Midbrain (tissue), 1 donor: ENCODE results near the gene ERGIC1.
"Not testable (repeated sequence)": the region's sequence is repeated elsewhere in the genome, so short reads cannot be mapped to it uniquely, and the experiment has no call there.

Source experiments
- DNase-seq: peaks from one replicate; lab custom pipeline; 2025; lab: John Stamatoyannopoulos, UW

Gene ERGIC1

DNA sequence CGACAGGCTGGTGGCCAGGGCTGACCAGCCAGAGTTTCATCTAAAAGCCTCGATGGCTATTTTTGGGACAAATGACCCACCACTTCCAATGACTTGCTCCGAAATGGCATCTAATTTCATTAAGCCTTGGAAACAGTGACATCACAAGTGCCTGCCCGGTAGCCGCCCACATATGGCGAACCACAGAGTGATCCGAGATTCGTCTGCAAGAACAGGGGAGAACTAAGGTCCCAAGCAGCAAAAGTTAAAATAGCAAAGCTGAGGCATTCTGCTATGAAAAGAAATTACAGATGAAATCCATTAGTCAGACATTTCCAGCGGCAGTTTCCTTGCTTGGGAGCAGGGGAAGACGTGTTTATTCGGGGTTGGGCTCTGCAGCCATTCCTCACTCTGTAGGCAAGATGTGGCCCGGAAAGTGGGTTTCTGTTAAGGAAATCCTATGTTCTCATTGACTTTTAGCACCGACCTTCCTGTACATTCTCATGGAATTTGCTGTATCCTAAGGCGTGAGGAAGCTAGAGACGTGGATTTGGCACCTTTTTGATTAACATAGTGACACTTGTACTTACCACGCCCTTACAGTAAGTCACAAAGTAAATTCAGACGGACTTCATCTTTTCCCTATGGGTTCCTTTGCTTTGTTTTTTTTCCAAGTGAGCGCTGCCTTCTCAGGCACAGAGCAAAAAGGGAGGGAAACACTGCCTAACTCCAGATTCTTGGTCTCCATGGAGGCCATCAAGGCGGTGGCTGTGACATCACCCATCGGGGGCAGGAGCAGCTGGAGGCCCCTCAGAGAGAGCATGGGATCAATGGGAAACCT lies 45.1 kb downstream of the ERGIC1 start:
- no peak for DNase-seq

DNA sequence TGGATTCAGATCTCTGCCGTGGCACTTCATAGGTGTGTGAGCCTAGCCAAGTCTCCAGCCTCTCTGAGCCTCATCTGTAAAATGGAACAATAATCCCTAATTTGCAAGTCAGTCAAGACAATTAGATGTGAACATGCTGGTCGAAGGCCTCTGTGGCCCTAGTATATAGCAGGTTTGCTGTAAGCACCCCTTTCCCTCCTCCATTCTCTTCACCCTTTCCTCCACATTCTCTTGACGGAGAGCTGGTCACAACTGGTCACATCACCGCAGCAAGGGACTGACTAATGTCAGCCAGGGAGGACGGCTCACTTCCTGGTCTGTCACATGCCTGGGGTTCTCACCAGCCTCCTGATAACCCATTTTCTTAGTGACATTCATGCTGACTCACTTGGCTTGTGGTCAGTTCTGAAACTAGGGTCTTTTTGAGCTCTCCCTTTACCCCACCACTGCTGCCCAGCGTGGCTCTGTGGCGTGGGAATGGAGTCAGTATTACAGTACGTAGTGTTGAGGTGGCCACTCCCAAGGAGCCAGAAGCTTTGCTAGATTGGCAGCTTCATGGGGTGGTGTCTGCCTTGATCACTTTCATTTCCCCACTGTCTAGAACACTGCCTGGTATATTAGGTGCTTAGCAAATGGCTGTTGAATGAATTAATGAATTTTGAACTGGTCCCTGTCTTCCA lies 47.8 kb downstream of the ERGIC1 start:
- no peak for DNase-seq

DNA sequence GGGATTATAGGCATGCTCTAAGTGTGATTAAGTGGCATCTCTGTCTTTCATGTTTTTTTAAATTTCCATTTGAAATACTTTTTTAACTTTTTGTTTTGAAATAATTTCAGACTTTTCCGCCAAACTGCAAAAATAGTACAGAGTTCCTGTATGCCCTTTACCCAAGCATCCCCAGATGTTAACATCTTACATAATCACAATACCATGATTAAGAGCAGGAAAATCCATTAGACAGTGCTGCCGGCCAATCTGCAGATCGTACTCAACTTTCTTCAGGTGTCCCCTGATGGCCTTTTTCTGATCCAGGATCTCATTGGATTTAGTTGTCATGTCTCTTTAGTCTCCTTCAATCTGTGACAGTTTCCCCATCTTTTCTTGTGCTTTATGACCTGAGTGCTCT lies 49.0 kb downstream of the ERGIC1 start:
- no peak for DNase-seq

DNA sequence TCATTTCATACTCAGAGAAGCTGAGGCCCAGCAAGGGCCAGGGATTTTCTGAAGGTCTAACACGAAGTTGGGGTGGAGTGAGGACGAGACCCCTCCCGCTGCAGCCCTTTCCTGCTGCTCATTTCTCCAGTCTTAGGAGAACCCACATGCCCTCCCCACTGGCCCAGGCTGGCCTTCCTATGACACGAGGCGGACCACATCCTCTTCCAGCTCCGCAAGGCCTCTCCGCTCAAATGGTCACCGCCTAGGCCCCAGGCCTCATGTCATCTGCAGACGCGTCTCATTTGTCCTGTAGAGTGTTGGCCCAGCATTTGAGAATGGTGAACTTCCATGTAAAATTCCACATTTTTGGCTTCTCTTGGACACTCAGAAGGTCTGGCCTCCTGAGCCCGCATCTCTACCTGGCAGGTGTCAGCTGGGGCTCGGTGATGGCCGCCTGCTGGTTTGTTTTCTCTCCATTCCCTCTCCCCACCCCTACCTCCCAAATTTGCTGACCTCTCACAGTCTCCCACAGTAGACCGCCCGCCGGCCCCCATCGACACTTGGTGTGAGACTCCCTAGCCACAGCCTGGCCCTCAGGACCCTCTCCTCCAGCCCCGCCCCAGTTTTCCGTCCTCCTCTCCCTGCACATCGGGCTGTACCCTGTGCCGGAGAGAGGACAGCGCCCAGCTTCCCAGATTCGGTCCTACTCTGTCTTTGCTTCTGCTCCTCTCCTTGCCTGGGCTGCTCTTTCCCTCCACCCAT lies 51.7 kb downstream of the ERGIC1 start:
- peak; percentile 28 for DNase-seq

DNA sequence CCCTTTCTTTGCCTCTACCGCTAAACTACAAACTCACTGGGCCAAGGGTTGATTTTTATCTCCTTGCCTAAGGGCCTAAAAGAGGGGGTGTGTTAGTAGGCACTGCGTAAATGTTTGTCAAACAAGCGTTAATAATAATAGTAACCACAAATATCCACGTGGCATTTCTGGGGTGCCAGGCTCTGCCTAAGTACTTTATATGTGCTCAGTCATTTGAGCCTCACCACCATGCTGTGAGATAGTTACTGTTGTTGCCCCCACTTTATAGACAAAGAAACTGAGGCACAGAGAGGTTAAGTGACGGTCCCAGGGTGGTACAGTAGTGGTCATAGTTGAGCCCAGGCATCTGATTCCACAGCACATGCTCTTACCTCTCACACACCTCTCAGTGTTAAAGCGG lies 52.4 kb downstream of the ERGIC1 start:
- no peak for DNase-seq

DNA sequence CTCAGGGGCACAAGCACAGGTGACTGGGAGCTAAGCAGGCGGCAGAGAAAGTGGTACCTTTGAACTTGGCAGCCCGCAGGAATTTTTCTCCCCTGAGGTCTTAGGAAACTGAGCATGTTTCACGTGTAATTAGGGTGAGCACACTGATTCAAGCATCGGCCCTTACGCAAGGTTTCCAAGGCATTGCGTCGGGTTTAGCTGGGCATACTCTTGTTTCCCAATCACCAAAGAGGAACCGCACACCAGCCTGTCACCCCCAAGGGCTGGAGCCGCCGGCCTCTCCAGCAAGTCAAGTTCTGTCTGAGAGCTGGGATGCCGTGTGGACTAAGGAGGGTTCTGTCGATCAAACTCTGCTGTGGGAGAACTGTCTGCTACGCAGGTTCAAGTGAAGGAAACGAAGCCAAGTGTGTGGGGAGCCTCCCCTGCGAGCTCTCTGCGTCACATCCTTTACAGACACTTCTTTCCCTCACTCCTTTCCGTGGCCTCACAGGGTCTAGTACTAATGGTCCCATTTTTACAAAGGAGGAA lies 53.0 kb downstream of the ERGIC1 start:
- DNase-seq = peak; percentile 51

DNA sequence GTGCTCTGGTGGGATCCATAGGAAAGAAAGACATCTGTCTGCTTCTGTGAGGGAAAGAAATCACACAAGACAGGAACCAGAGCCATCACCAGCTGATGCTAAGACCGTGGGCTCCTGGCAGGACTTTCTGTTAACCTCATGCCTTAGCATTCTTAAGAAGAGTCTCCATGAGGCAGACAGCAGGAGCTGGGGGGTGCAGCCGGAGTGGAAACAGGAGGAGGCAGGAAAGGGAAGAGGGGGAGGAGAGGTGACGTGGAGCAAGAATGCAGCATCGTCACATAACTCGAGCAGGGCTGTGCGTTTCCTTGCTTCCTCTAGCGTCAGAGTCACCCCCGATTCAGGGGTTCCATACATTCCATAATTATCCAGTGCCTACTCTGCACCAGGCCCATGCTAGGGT lies 53.6 kb downstream of the ERGIC1 start:
- DNase-seq = no peak

DNA sequence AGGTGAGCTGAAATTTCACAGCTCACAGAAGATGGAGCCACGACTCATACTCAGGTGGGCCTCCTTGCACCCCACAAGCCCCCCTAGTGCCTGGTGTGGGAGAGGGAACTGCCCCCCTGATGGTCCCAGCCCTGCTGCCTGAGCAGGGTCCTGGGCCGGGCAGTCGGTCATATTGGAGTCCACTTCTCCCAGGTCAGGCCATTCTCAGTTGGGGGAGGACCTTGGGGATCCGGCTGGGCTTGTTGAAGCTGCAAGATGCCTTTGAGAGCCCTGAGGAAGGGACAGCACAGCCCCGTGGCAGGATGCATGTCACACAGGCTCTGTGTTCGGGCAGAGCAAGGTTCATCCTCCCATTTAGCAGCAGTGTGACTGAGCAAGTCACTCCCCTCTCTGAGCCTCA lies 56.6 kb downstream of the ERGIC1 start:
- no peak for DNase-seq

DNA sequence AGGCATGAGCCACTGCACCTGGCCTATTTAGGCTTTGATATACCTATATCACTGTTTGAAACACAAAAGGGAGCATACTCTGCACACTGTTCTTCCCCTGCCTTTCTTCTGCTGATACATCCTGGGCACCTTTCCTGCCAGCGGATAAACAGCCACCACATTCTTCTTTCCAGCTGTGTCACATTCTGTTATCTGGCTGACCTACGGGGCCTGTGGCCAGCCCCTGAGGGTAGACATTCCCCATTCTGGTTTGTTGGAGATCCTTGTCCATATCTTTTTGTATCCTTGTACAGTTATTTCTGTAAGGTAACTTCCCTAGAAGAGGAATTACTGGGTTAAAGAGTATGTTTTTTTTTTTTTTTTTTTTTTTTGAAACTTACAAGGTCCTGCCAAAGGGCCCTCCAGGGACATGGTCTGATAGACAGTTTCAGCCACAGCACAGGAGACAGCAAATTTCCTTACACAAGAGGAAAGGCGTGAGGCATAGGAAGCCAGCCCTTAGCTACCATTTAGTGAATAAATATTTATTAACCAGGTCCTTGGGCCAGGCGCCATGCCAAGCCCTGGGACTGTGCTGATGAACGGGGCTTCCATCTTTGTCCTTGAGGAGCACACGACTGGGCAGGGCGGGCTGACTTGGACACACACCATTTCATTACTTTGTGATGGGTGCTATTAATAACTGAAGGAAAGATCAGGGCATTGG lies 57.8 kb downstream of the ERGIC1 start:
- DNase-seq = no peak

DNA sequence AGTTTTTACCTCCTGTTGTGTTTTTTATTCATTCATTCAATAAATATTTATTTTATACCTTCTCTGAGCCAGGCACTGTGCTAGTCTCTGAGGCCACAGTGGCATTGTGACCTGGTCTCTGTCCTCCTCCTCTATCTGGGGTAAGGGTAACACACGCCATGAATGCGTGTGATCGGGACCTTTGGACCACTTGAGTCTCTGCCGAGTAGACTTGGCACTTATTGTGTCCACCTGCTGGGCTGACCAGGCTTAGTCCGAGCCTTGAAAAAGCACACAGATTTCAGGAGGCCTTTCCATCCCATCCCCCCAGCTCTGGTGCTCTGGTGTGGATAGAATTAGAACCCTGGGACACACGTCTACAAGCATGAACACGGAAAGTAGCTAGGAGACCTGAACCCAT lies 58.7 kb downstream of the ERGIC1 start:
- DNase-seq = no peak

DNA sequence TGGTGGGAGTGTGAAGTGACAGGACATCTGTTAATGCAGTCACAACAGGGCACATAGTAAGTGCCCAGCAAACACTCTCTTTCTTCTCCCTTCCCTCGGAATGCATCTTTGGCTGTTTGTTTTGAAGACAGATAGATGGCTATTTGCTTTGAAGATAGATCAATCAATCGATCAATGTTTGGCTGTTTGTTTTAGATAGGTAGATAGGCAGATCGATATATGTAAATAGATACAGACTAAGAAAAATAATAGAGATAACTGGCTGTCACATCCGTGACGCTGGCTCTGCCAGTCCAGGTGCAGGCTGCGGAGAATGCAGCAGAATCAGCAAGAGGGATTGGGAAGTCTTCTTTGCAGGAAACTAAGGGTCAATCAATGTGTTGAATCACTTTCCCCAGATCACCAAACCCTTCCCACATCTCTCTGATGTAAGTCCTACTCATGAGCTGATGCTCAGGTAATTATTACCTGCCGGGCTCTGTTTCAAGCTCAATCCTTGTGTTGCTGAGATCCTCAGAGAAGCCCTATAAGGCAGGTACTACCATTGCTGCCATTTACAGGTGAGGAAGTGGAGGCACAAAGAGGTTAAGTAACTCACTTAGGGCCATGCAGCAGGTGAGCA lies 60.8 kb downstream of the ERGIC1 start:
- no peak for DNase-seq

DNA sequence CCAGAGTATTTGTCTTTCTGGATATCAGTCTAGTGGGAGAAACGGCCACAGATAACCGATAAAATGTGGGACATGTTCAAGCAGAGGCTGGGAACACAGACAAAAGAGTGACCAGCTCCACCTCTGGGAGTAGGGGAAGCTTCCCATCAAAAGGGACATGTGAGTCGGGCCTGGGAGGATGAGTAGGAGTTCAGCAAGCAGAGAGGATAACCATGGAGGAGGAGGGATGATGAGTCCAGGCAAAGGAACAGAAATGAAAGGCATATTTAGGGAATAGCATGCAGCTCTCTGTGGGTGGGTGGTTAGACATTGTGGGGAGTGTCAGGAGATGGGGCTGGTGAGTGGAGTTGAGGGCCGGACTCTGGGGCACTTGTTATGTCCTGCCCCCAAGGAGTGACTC lies 61.5 kb downstream of the ERGIC1 start:
- DNase-seq = no peak

DNA sequence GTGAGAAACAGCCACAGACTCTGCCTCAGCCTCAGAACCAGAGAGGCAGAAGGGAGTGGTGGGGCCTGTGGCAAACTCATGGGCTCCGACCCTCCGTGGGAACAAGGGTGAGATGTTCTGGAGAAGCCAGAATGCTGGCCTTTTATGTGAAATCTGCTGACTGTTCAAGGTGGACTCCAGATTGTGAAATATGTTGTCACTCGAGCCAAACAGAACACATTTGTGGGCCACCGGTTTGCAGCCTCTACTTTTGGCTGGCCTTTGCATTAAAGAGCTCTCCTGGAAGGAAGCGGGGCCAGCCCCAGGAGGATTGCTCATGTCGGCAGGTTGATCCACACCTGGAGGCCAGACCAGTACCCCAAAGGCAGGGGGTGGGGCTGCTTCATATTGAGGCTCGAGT lies 62.4 kb downstream of the ERGIC1 start:
- DNase-seq = no peak

DNA sequence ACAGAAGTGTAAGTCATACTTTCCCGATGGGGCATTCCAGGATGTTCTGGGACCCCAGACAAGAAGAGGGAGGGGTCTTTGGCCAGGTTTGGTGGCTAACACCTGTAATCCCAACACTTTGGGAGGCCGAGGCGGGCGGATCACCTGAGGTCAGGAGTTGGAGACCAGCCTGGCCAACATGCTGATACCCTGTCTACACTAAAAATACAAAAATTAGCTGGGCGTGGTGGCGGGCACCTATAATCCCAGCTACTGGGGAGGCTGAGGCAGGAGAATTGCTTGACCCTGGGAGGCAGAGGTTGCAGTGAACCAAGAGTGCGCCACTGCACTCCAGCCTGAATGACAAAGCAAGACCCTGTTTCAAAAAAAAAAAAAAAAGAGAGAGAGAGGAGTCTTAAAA lies 63.0 kb downstream of the ERGIC1 start:
- DNase-seq = not testable (repeated sequence)

DNA sequence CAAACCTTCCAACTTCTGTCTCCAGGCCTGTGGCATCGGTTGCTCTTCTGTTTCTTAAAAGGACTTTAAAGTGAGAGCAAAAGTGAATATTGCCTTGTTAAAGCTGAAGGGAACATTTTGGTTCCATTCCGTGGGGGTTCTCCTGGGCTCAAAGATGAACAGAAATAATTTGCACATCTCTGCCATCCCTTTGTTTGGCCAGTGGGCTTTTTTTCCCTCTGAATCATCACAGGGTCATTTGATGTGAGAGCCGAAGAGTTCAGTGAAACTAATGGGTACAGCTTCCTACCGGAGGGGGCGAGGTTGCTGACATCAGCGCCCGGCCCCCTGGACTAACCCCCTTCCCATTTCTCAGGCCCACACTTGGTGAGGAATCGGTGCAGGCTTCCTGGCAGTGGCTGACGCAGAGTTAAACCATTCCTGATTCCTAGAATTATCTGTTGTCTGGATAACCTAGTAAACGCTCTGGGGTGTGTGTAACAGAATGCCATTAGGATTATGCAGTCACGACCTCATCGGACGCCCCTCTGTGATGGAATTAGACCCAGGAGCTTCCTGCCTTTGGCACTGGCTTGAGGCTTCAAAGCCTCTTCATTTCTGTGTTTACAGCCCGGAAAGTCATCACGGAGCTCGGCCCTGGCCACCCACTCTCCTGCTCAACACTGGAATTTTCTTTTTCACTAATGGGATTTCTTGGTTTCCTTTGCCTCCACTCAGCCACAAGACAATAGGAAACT lies 63.6 kb downstream of the ERGIC1 start:
- DNase-seq = no peak

DNA sequence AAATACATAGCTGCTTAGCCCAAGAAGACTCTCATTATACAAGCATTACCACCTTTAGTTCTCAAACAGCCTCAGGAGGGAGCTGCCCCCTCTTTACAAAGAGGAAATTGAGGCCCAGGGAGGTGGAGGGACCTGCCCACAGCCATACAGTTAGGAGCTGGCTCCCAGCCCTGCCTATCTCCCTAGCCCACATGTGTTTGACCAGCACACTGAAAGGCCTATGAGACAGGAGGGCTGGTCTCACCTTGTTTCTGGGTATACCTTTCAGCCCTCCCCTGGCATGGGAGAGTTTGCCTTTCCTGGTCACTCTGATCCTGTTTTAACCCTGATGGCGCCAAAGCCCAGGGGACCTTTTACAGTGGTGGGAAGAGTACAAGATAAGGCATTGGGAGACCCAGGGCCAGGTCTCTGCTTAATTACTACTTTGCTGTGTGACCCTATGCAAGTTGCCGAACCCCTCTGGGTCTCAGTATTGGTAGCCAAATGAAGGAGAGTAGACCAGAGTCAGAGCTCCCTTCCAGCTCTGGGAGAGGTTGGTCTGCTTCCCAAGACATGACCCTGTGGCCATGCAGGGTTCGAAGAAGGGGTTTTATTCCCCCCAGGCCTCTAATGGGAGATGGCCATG lies 64.3 kb downstream of the ERGIC1 start:
- no peak for DNase-seq

DNA sequence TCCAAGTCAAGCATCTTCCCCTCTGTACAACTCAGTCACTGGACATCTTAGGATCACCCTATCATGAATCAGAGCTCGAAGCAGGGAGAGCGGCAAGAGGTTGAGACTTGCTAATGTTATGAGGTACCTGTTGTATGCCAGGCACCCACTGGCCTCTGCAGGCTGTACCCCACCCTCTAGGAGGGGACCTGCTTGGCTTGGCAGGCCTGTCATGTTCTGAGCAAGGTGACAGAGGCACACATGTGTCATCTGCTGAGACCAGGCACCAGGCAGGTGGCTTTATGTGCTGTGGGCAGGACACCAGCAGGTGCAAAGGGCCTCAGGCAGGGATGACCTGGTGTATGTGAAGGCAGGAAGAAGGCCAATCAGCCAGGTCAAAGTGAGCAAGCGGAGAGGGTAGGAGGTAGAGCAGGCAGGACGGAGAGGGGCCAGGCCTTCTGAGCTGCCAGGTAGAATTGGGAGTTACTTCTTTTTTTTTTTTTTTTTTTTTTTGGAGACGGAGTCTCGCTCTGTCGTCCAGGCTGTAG lies 64.9 kb downstream of the ERGIC1 start:
- DNase-seq = no peak

DNA sequence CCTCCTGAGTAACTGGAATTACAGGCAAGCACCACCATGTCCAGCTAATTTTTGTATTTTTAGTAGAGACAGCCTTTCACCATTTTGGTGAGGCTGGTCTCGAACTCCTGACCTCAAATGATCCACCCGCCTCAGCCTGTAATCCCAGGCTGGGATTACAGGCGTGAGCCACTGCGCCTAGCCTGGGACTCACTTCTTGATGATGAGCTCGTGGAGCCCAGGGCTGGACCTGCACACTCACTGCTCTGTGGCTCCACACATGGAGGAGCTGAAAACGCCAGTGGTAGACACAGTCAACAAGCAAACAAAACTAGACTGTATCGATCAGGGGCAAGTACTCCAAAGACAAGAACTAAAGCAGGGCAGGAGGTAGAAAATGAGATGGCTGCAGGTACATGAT lies 65.4 kb downstream of the ERGIC1 start:
- no peak for DNase-seq

DNA sequence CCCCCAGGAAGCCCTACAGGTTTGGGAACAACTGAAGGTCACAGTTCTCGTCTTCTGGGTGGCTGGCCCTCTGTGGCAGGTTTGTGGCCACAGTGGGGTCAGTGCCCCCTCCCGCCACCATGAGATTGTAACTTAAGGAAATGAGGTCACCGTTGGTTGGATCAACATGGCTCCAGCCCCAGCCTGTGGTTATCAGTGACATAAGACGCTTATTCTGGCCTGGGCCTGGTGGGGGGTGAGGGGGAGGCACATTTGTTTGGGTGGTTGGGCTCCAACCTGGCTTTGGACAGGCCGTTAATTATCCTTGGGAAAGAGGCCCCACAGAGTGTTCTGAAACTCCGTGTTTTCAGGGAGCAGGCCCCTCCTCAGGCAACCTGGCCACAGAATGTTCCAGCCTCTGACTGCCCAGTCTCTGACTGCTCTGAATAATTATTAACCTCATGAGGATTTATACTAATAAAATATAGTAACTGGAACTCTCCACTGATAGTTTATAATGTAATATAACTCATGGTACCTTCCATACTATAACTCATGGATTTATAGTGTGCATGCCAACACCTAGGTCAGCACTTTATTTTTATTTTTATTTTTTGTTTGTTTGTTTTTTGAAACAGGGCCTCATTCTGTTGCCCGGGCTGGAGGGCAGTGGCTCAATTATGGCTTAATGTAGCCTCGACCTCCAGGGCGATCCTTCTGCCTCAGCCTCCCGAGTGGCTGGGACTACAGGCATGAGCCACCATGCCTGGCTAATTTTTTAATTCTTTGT lies 67.1 kb downstream of the ERGIC1 start:
- DNase-seq = peak; percentile 25
